Heart left ventricle (tissue), 16 donors: Measurements from ENCODE around the gene NUP188. TPM values are rescaled to one million over a fixed set of nuclear protein-coding genes. Genes with fewer than 3 reads are reported as not detected.

Source experiments
- ATAC-seq, 4 donors: fragments of 200-7000 bp; cut with Tn5 transposase; one replicate each; pipeline ENCODE4 v1.9.1; 2020 to 2022; ENCODE audit warnings: moderate library complexity in 4 of 4, mild to moderate bottlenecking in 3 of 4, moderate number of reproducible peaks in 1 of 4
- DNase-seq, 5 donors: peaks; one replicate each; pipeline ENCODE4 v3.0.0-alpha.2; 2020
- H3K27ac ChIP-seq, 12 donors: fragments of 200-600 bp; sonication (generic) in 4 of 12; one replicate each; pipeline versions ENCODE4 v1.5.0 to v1.8.0; 2016 to 2022; ENCODE audit warnings: mild to moderate bottlenecking in 2 of 12
- H3K27me3 ChIP-seq, 9 donors: fragments of 200-600 bp; sonication (generic) in 2 of 9; one replicate each; pipeline versions ENCODE4 v1.5.1 to v1.8.0; 2016 to 2022; ENCODE audit warnings: mild to moderate bottlenecking in 3 of 9
- H3K36me3 ChIP-seq, 9 donors: fragments of 200-600 bp; sonication (generic) in 2 of 9; one replicate each; pipeline versions ENCODE4 v1.5.0 to v1.8.0; 2018 to 2022; ENCODE audit warnings: mild to moderate bottlenecking in 2 of 9
- H3K4me1 ChIP-seq, 12 donors: fragments of 200-600 bp; sonication (generic) in 4 of 12; one replicate each; pipeline versions ENCODE4 v1.5.0 to v1.8.0; 2016 to 2022; ENCODE audit warnings: mild to moderate bottlenecking in 3 of 12
- H3K4me3 ChIP-seq, 12 donors: fragments of 200-600 bp; sonication (generic) in 4 of 12; one replicate each; pipeline versions ENCODE4 v1.5.0 to v1.8.0; 2017 to 2022; ENCODE audit warnings: mild to moderate bottlenecking in 9 of 12, moderate library complexity in 4 of 12
- H3K9me3 ChIP-seq, 12 donors: fragments of 200-600 bp; sonication (generic) in 4 of 12; one replicate each; pipeline versions ENCODE4 v1.5.0 to v1.8.0; 2016 to 2022; ENCODE audit warnings: mild to moderate bottlenecking in 1 of 12
- CTCF ChIP-seq, 12 donors: fragments of 200-600 bp; sonication (generic) in 4 of 12; IDR thresholded peaks; one replicate each; pipeline versions ENCODE4 v1.5.0 to v1.8.0; 2018 to 2022; ENCODE audit warnings: antibody characterized with exemption in 12 of 12, mild to moderate bottlenecking in 5 of 12
- POLR2A ChIP-seq, 2 donors: fragments of 450-650 bp; IDR thresholded peaks; one replicate each; pipeline ENCODE4 v1.6.1; 2017; ENCODE audit warnings: antibody characterized with exemption in 2 of 2, mild to moderate bottlenecking in 2 of 2, moderate library complexity in 2 of 2
- WGBS, 4 donors: extraction: QIAGEN DNeasy Blood & Tissue Kit in 2 of 4; methylation state at CpG; one replicate each; pipeline versions ENCODE4 v1.1.5 to v1.1.7; 2013 to 2018; 5-methylcytosine and 5-hydroxymethylcytosine counted together
- intact Hi-C, 10 donors: fragments of 100-400 bp; cut with DNase I; formaldehyde crosslinking; loops; one replicate each; pipeline versions ENCODE4 v1.11.1 to v1.14.2; 2022
- polyA plus RNA-seq, 2 donors: library from polyadenylated mRNA; stranded (reverse); fragments of 200-250 nt; gene quantifications; one replicate each; pipeline ENCODE4 v1.2.3, GENCODE V29; 2013
- total RNA-seq, 9 donors: library from RNA; depleted of rRNA in 2 of 9; stranded (reverse); fragments of >200 nt in 2 of 9; fragmentation: NEBNext Ultra II Directional in 3 of 9; extraction: Animal tissue kit (Norgen Biotek cat#: 25700) in 3 of 9; gene quantifications; one replicate each; pipeline versions ENCODE4 v1.1.0 to v1.2.4, GENCODE V29; 2016 to 2023
- donor health status: ischemic (EF 13 %, LVEDD 7.1; RV severe dilation, severe dysfunction).
- donor health status: healthy with polysubstance abuse.
- donor health status: DM: no; HTN: yes; CAD: no.
- donor health status: DM: no; HTN: no; CAD: no.
- donor health status: ischemic (EF 25% LVEDD 6.9; RV normal size, moderate dysfunction).
- donor health status: ischemic (EF 25% LVEDD 5.7; RV mildly dilated, moderate dysfunction).
- donor health status: healthy.
- donor health status: DM: yes; HTN: yes; CAD: no.
- donor health status: ischemic (EF 35%, LVEDD 5.7; RV mildly dilated, moderate dysfunction).
- donor health status: nonischemic (EF 11% LVEDD 7.7; RV severe dilation, severe dysfunction).
- donor health status: DM: yes; HTN: yes; CAD: no.
- donor health status: PGD.
- donor health status: ischemic (EF 29% LVEDD 5.4; RV normal size, mild dysfunction).
- donor health status: nonischemic (EF 23%, LVEDD 6.1; RV moderate dilation, normal function).

NUP188 gene
- total and polyA plus RNA-seq, 11 donors: 10.6 to 35.1 (median 22.6) TPM

DNA sequence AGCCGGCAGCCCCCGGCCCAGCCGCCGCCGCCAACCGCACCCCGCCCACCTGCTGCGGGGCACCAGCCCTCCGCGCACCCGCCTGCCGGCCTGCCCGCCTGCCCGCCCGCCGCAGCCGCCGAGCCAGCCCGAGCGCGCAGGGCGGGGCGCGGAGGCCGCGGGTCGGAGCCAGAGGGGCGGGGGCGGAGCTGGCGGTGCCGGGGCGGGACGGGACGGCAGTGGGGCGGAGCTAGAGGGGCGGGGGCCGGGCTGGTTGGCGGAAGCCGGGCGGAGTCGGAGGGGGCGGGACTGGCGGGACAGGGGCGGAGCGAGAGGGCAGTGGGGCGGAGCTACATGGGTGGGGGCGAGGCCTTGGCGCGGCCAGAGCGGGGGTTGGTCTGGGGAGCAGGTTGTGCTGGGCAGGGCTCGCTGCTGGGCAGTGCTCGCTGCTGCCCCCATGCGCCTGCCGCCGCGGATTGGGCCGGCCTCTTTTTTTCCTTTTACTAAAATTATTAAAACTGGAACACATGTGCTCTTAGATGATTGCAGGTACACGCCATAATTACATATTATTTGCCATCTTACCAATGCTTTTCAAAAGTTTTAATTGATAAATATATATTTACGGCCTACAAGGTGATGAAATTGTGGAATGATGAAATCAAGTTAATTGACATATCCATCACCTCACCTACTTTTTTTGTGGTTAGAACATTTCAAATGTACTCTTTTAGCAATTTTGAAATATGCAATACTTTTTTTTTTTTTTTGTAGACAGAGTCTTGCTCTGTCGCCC, 80.9 kb downstream of the NUP188 start, which contains the start of gene SH3GLB2:
Gene SH3GLB2 (minus strand): TSS at position 140 of the 775 bp plus-strand sequence. CDS start 177 bp downstream, outside the sequence.
- intact Hi-C loops: loop anchor here in 3 of 10 donors (1.0 to 10.0 kb wide), 4 partner anchors 8 to 166 kb away; partner anchors contain the start of genes CRAT (in 1 of the 3), DOLPP1 (in 1 of the 3), MIGA2 (in 1 of the 3) and PTPA (in 1 of the 3)
- no peaks in the 10 kb centered on the region for H3K9me3 ChIP-seq
- WGBS, 4 donors: 2 to 10% (median 6%) methylated on average over 10 to 60 of the region's 60 CpGs
- peak; percentile 97 to 99 (median 98) for ATAC-seq
- H3K4me3 ChIP-seq: peak within 1 kb of the TSS; percentile 65 to 96 (median 80)
- no peaks in the 10 kb centered on the region for H3K36me3 ChIP-seq
- peaks cover 0 to 35% (median 18%) of the 10 kb centered on the region in 12 donors for H3K4me1 ChIP-seq
- DNase-seq: peak; percentile 95 to 99 (median 96)
- peak; percentile 84 to 97 (median 92) for TF ChIP-seq CTCF (IDR thresholded peaks at IDR 0.05)
- TF ChIP-seq POLR2A (IDR thresholded peaks at IDR 0.05): no peak
- peak within 1 kb of the TSS in 11 of 12 donors; percentile 12 to 81 (median 63) for H3K27ac ChIP-seq
- H3K27me3 ChIP-seq: no peaks in the 10 kb centered on the region

- H3K4me1 ChIP-seq: peaks cover 0 to 30% (median 16%) of the 10 kb centered on the region in 12 donors
- H3K27ac ChIP-seq: no peak overlapping the region
- TF ChIP-seq POLR2A (IDR thresholded peaks at IDR 0.05) (no peak), CTCF (IDR thresholded peaks at IDR 0.05) (no peak)
- H3K36me3 ChIP-seq: no peaks in the 10 kb centered on the region
- no peak for DNase-seq
- no peak overlapping the region for H3K4me3 ChIP-seq
- H3K27me3 ChIP-seq: no peaks in the 10 kb centered on the region
- no peak for ATAC-seq
- no peaks in the 10 kb centered on the region for H3K9me3 ChIP-seq
- intact Hi-C loops: no loop called here
These were observed 82.7 kb downstream of the NUP188 start for GRCh38 chr9:129030191-129030590.

DNA sequence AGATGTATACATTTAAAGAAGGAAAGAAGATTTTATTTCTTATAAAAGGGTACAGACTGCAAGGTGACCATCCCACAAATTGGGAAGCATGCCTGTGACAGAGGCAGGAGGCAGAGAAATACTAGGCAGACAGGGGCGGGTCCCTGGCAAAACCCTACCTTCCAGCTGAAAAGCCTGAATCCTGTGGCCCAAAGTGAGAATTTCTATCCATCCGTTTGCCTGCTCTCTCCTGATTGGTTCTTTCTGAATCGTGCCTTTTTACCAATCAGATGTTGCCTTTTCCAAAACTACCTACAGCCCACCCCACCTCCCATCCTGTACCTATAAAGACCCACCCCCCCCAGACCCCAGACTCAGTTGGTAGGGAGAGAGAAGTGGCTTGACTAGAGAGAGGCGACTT, 84.0 kb downstream of the NUP188 start:
- no peak for ATAC-seq
- 66 to 78% (median 73%) methylated on average over 4 of the region's 4 CpGs for WGBS, 4 donors
- intact Hi-C loops: no loop called here

More for the DNA sequence above, 84.0 kb downstream of the NUP188 start:
- Histone ChIP-seq H3K27me3 (no peaks in the 10 kb centered on the region), H3K4me3 (no peak overlapping the region), H3K36me3 (no peaks in the 10 kb centered on the region), H3K4me1 (peaks cover 0 to 30% (median 14%) of the 10 kb centered on the region in 12 donors), H3K27ac (no peak overlapping the region), H3K9me3 (no peaks in the 10 kb centered on the region)
- no peak for DNase-seq
- TF ChIP-seq POLR2A (IDR thresholded peaks at IDR 0.05) (no peak), CTCF (IDR thresholded peaks at IDR 0.05) (no peak)
